Measurements from ENCODE around the gene FOXP1.

GRCh38 chr3:71214797-71215196, 368.7 kb downstream of the FOXP1 start:
- TF ChIP-seq CTCF (conservative IDR thresholded peaks at IDR 0.05 in 1 of 2, IDR thresholded peaks at IDR 0.05 in 1 of 2; ENCODE audit: extremely low read depth in 1 of 2, insufficient read depth in 1 of 2, low read depth in 1 of 2, low read length in 2 of 2) (no peak), EZH2 (IDR thresholded peaks at IDR 0.05; ENCODE audit: borderline replicate concordance, low read length) (no peak)

All from mammary epithelial cell (primary cell).